Measurements from ENCODE around the gene ARL9. TPM values are rescaled to one million over a fixed set of nuclear protein-coding genes. Genes with fewer than 3 reads are reported as not detected.
"Not testable (repeated sequence)": the region's sequence is repeated elsewhere in the genome, so short reads cannot be mapped to it uniquely, and the experiment has no call there.

Gene ARL9
- total RNA-seq, 1 donor from 2014 or later: not detected

- TF ChIP-seq CTCF (IDR thresholded peaks at IDR 0.05): no peak
- peak overlapping the region; percentile 97 for H3K4me3 ChIP-seq
- H3K4me1 ChIP-seq: peaks cover 22% of the 10 kb centered on the region
- intact Hi-C loops (cut with DNase I): no loop called here
- H3K27me3 ChIP-seq: no peaks in the 10 kb centered on the region
- H3K27ac ChIP-seq: no peak overlapping the region
- DNase-seq (no peak), ATAC-seq (no peak)
- no peaks in the 10 kb centered on the region for H3K9me3 ChIP-seq
- peaks cover 19% of the 10 kb centered on the region for H3K36me3 ChIP-seq
Observed at GRCh38 chr4:56465599-56466295, 39.8 kb upstream of the ARL9 start.

GRCh38 chr4:56466296-56466761 is 39.3 kb upstream of the ARL9 start:
- H3K9me3 ChIP-seq; intact Hi-C loops (cut with DNase I); DNase-seq; H3K27me3 ChIP-seq: not testable (repeated sequence)
- Histone ChIP-seq H3K36me3 (peaks cover 20% of the 10 kb centered on the region), H3K4me3 (peak overlapping the region; percentile 97), H3K27ac (peak overlapping the region; percentile 92), H3K4me1 (peaks cover 22% of the 10 kb centered on the region)
- ATAC-seq: peak; percentile 3

- Histone ChIP-seq H3K4me3 (peak overlapping the region; percentile 97), H3K27me3 (no peaks in the 10 kb centered on the region), H3K36me3 (peaks cover 24% of the 10 kb centered on the region), H3K4me1 (peaks cover 22% of the 10 kb centered on the region), H3K27ac (peak overlapping the region; percentile 92), H3K9me3 (no peaks in the 10 kb centered on the region)
- no peak for TF ChIP-seq CTCF (IDR thresholded peaks at IDR 0.05)
- DNase-seq (no peak), ATAC-seq (no peak)
- intact Hi-C loops (cut with DNase I): no loop called here
Observed at GRCh38 chr4:56466910-56467283, 38.7 kb upstream of the ARL9 start.

GRCh38 chr4:56467284-56468096 is 38.1 kb upstream of the ARL9 start, which contains the start of gene SRP72:
Gene SRP72, plus strand, starts transcription at chr4:56467617. Its CDS starts 19 bp downstream, at chr4:56467636.
- ATAC-seq (peak; percentile 99), DNase-seq (peak; percentile 95)
- Histone ChIP-seq H3K36me3 (peaks cover 24% of the 10 kb centered on the region), H3K4me1 (peaks cover 22% of the 10 kb centered on the region), H3K27ac (peak within 1 kb of the TSS; percentile 92), H3K4me3 (peak within 1 kb of the TSS; percentile 97), H3K9me3 (no peaks in the 10 kb centered on the region), H3K27me3 (no peaks in the 10 kb centered on the region)
- intact Hi-C loops (cut with DNase I): no loop called here
- TF ChIP-seq CTCF (IDR thresholded peaks at IDR 0.05): no peak

GRCh38 chr4:56468097-56468422 is 37.5 kb upstream of the ARL9 start:
- ATAC-seq: peak; percentile 69
- H3K4me1 ChIP-seq: peaks cover 22% of the 10 kb centered on the region
- peak overlapping the region; percentile 92 for H3K27ac ChIP-seq
- intact Hi-C loops (cut with DNase I): no loop called here
- DNase-seq: no peak
- no peaks in the 10 kb centered on the region for H3K27me3 ChIP-seq
- peaks cover 28% of the 10 kb centered on the region for H3K36me3 ChIP-seq
- H3K4me3 ChIP-seq: peak overlapping the region; percentile 97
- no peaks in the 10 kb centered on the region for H3K9me3 ChIP-seq
- no peak for TF ChIP-seq CTCF (IDR thresholded peaks at IDR 0.05)
